A549 (cell line): Measurements from ENCODE around the gene CLASP1. TPM values are rescaled to one million over a fixed set of nuclear protein-coding genes. Genes with fewer than 3 reads are reported as not detected.

Experiments
- ATAC-seq, 2 experiments: fragments of 200-7000 bp in 1 of 2; fragments of >200 bp in 1 of 2; cut with Nextera tagmentation in 1 of 2; cut with Tn5 transposase in 1 of 2; 3 replicates each; pipeline versions ENCODE4 v1.8.0 to v1.9.1; 2018 to 2020; ENCODE audit warnings: mild to moderate bottlenecking in 1 of 2, moderate library complexity in 1 of 2
- CTCF ChIA-PET: fragments of 300-600 bp; sonication (Branson Sonifier 250); formaldehyde crosslinking; extraction: SDS; loops from one replicate; lab custom pipeline; 2021; ENCODE audit warnings: antibody characterized with exemption, inconsistent platforms; lab: Yijun Ruan, JAX
- POLR2A ChIA-PET: fragments of 350-600 bp; formaldehyde crosslinking; extraction: SDS; loops from one replicate; lab custom pipeline; 2021; ENCODE audit warnings: antibody characterized with exemption, inconsistent platforms; lab: Yijun Ruan, JAX
- DNase-seq, 2 experiments: peaks; one replicate each; pipeline versions ENCODE4 v3.0.0 to v3.0.0-alpha.2; 2011 to 2016; ENCODE audit warnings: low read depth in 1 of 2, low spot score in 1 of 2
- FAIRE-seq: peaks from 2 replicates; lab custom pipeline; 2011; peaks lifted over from hg19 to GRCh38; lab: Jason Lieb, UNC
- H3K27ac ChIP-seq, 2 experiments: fragments of >200 bp; sonication (Bioruptor Twin); formaldehyde crosslinking; 3 replicates each; pipeline ENCODE4 v1.5.1; 2016 to 2017
- H3K4me1 ChIP-seq: fragments of >200 bp; sonication (Bioruptor Twin); formaldehyde crosslinking; 3 replicates; pipeline ENCODE4 v1.6.1; 2016
- H3K4me2 ChIP-seq: fragments of >200 bp; sonication (Bioruptor Twin); formaldehyde crosslinking; 3 replicates; pipeline ENCODE4 v1.6.1; 2016
- H3K4me3 ChIP-seq: fragments of >200 bp; sonication (Bioruptor Twin); formaldehyde crosslinking; 3 replicates; pipeline ENCODE4 v1.5.1; 2016
- H3K9me3 ChIP-seq: fragments of >200 bp; sonication (Bioruptor Twin); formaldehyde crosslinking; 3 replicates; pipeline ENCODE4 v1.6.1; 2016
- ATOH8 ChIP-seq: fragments of 250-450 bp; sonication (Bioruptor Pico); IDR thresholded peaks from 2 replicates; pipeline ENCODE4 v1.5.0; 2020; ENCODE audit warnings: low read depth, mild to moderate bottlenecking, moderate library complexity
- ELK1 ChIP-seq: fragments of 150-350 bp; IDR thresholded peaks from 2 replicates; pipeline ENCODE4 v1.6.1; 2014; ENCODE audit warnings: low read depth, mild to moderate bottlenecking, low read length
- HEYL ChIP-seq: fragments of 250-450 bp; sonication (Bioruptor Pico); IDR thresholded peaks from 2 replicates; pipeline ENCODE4 v1.8.0; 2021; ENCODE audit warnings: mild to moderate bottlenecking, moderate library complexity
- JUN ChIP-seq, 2 experiments: fragments of >200 bp; sonication (Bioruptor Twin); formaldehyde crosslinking; IDR thresholded peaks; 2 replicates in 1 of 2; 3 replicates in 1 of 2; pipeline ENCODE4 v1.6.1; 2016 to 2017
- JUNB ChIP-seq: fragments of >200 bp; sonication (Bioruptor Twin); formaldehyde crosslinking; IDR thresholded peaks from 2 replicates; pipeline ENCODE4 v1.6.1; 2016
- MAX ChIP-seq: IDR thresholded peaks from 2 replicates; pipeline ENCODE4 v1.6.1; 2012
- MYC ChIP-seq: IDR thresholded peaks from 2 replicates; pipeline ENCODE4 v1.6.1; 2012; ENCODE audit warnings: mild to moderate bottlenecking, inconsistent platforms, low read length, improper control_type of control experiment, borderline replicate concordance
- NPAS2 ChIP-seq: fragments of 250-450 bp; sonication (Bioruptor Pico); IDR thresholded peaks from 2 replicates; pipeline ENCODE4 v1.8.0; 2022; ENCODE audit warnings: mild to moderate bottlenecking, moderate library complexity, borderline replicate concordance
- RARB ChIP-seq: fragments of 250-450 bp; sonication (Bioruptor Pico); IDR thresholded peaks from 2 replicates; pipeline ENCODE4 v1.8.0; 2021; ENCODE audit warnings: mild to moderate bottlenecking, moderate library complexity
- REST ChIP-seq: fragments of 200-600 bp; sonication (generic); IDR thresholded peaks from 2 replicates; pipeline ENCODE4 v1.6.1; 2016; ENCODE audit warnings: antibody characterized with exemption, mild to moderate bottlenecking, moderate library complexity
- SMC3 ChIP-seq: fragments of >200 bp; sonication (Bioruptor Twin); formaldehyde crosslinking; IDR thresholded peaks from 3 replicates; pipeline ENCODE4 v1.6.1; 2018; ENCODE audit warnings: inconsistent platforms
- USF2 ChIP-seq: fragments of 450-650 bp; IDR thresholded peaks from 2 replicates; pipeline ENCODE4 v1.6.1; 2014; ENCODE audit warnings: antibody characterized with exemption
- ZC3H11A ChIP-seq: fragments of 450-650 bp; IDR thresholded peaks from 2 replicates; pipeline ENCODE4 v1.6.1; 2014; ENCODE audit warnings: antibody characterized with exemption, mild to moderate bottlenecking
- ZFP36 ChIP-seq: fragments of 450-650 bp; IDR thresholded peaks from 2 replicates; pipeline ENCODE4 v1.6.1; 2014; ENCODE audit warnings: borderline replicate concordance; ENCODE audit not compliant: partially characterized antibody
- WGBS: methylation state at CpG from one replicate; pipeline ENCODE4 v1.1.6; 2017; ENCODE audit errors: missing lambda C conversion rate; 5-methylcytosine and 5-hydroxymethylcytosine counted together
- polyA plus RNA-seq, 4 experiments: library from polyadenylated mRNA; depleted of rRNA in 3 of 4; stranded (reverse); fragments of >200 nt; fragmentation: RNase III in 1 of 4; extraction: RNeasy Plus Mini Kit Qiagen cat#74134 plus additional on column Dnase treatment in 1 of 4; gene quantifications; 2 replicates in 3 of 4; 3 replicates in 1 of 4; pipeline ENCODE4 v1.2.3, GENCODE V29; 2011 to 2017

The CLASP1 gene
- polyA plus RNA-seq, 2 of the 4 experiments (the other 2 are of a cell fraction) = 11.7 to 15.8 TPM

GRCh38 chr2:121664713-121665112 is 15.5 kb upstream of the CLASP1 start (continued):
- no peak for TF ChIP-seq ELK1
- no peak for TF ChIP-seq RARB (CRISPR knock-in tag)
- TF ChIP-seq, all 56 proteins: peak for 0

GRCh38 chr2:121664086-121664485 is 14.8 kb upstream of the CLASP1 start:
- ATAC-seq = no peak
- no peak for TF ChIP-seq NPAS2 (CRISPR knock-in tag)
- no peak for TF ChIP-seq HEYL
- no peak for TF ChIP-seq ATOH8 (CRISPR knock-in tag)
- no peak for TF ChIP-seq ZC3H11A
- no peak for TF ChIP-seq ZFP36
- TF ChIP-seq USF2 = no peak
- TF ChIP-seq SMC3 = no peak
- no peak for TF ChIP-seq JUNB
- no peak for TF ChIP-seq MAX
- no peak for TF ChIP-seq REST
- no peak for TF ChIP-seq MYC
- peaks cover 10% of the 10 kb centered on the region; the same call in 2 of the 3 replicates for H3K9me3 ChIP-seq
- no peak overlapping the region for H3K4me2 ChIP-seq
- H3K27ac ChIP-seq = no peak overlapping the region
- POLR2A ChIA-PET = no interaction called here
- no peak overlapping the region for H3K4me3 ChIP-seq
- no peak for DNase-seq
- no peak for FAIRE-seq
- H3K4me1 ChIP-seq = peaks cover 4% of the 10 kb centered on the region; the same call in 1 of the 3 replicates
- CTCF ChIA-PET = interaction anchor here (1.4 to 1.5 kb wide), 2 partner anchors 14 to 36 kb away, joined by 3 read pairs; partner anchors contain the start of gene CLASP1
- WGBS = 65% methylated on average over 4 of the region's 4 CpGs

GRCh38 chr2:121663434-121663833 is 14.2 kb upstream of the CLASP1 start:
- WGBS = 68% methylated on average over 3 of the region's 3 CpGs
- POLR2A ChIA-PET = no interaction called here
- H3K27ac ChIP-seq = no peak overlapping the region
- 0 out of 3 replicates have a peak, but pooled peaks cover 5% of the 10 kb centered on the region for H3K9me3 ChIP-seq
- no peak overlapping the region for H3K4me2 ChIP-seq
- no peak overlapping the region for H3K4me3 ChIP-seq
- CTCF ChIA-PET = interaction anchor here (1.5 kb wide), 1 partner anchor 36 kb away, joined by 3 read pairs; no protein-coding TSS in a partner anchor
- no peak for TF ChIP-seq JUN (IDR thresholded peaks at IDR 0.05)
- peaks cover 4% of the 10 kb centered on the region; the same call in 1 of the 3 replicates for H3K4me1 ChIP-seq
- DNase-seq = no peak
- no peak for ATAC-seq
- FAIRE-seq = no peak
